Glutamatergic neuron (in vitro differentiated cells): ENCODE data around the gene NUP88. TPM values are rescaled to one million over a fixed set of nuclear protein-coding genes. Genes with fewer than 3 reads are reported as not detected.
A peak's percentile ranks its signal among the peaks of the same experiment; 100 is the strongest.

Experiments used
- DNase-seq: peaks from one replicate; pipeline ENCODE4 v3.0.0; 2022
- H3K27ac Mint-ChIP-seq: one replicate; pipeline ENCODE4 v1.8.0; 2020; ENCODE audit warnings: mild to moderate bottlenecking, mixed read lengths, inconsistent platforms; ENCODE audit not compliant: unreplicated experiment
- H3K27me3 Mint-ChIP-seq: one replicate; pipeline ENCODE4 v1.8.0; 2020; ENCODE audit warnings: mild to moderate bottlenecking, moderate library complexity, mixed read lengths, inconsistent platforms; ENCODE audit not compliant: unreplicated experiment
- H3K36me3 Mint-ChIP-seq: one replicate; pipeline ENCODE4 v1.8.0; 2020; ENCODE audit warnings: mild to moderate bottlenecking, mixed read lengths, inconsistent platforms; ENCODE audit not compliant: unreplicated experiment
- H3K4me1 Mint-ChIP-seq: one replicate; pipeline ENCODE4 v1.8.0; 2020; ENCODE audit warnings: mild to moderate bottlenecking, low read depth, mixed read lengths, inconsistent platforms; ENCODE audit not compliant: unreplicated experiment
- H3K4me3 Mint-ChIP-seq: one replicate; pipeline ENCODE4 v1.8.0; 2020; ENCODE audit warnings: mild to moderate bottlenecking, mixed read lengths, inconsistent platforms; ENCODE audit not compliant: unreplicated experiment
- H3K9me3 Mint-ChIP-seq: one replicate; pipeline ENCODE4 v1.8.0; 2020; ENCODE audit warnings: mild to moderate bottlenecking, moderate library complexity, mixed read lengths, inconsistent platforms; ENCODE audit not compliant: unreplicated experiment
- CTCF ChIP-seq: fragments of 200-600 bp; sonication (generic); IDR thresholded peaks from one replicate; pipeline ENCODE4 v1.5.0; 2021; ENCODE audit not compliant: partially characterized antibody, unreplicated experiment
- total RNA-seq: library from RNA; stranded (reverse); fragmentation: NEBNext Ultra II Directional; extraction: Animal tissue kit (Norgen Biotek cat#: 25700); gene quantifications from one replicate; pipeline ENCODE4 v1.2.1, GENCODE V29; 2021; ENCODE audit not compliant: unreplicated experiment

NUP88 gene
- total RNA-seq, 1 donor from 2014 or later, result 74.5 TPM

GRCh38 chr17:5419959-5420653 lies 644 bp upstream of the NUP88 start, which contains the start of gene RPAIN:
Gene RPAIN, plus strand, starts transcription at chr17:5420182. Its CDS starts 29 bp downstream, at chr17:5420211.
- Mint-ChIP-seq H3K27me3 (peaks cover 13% of the 10 kb centered on the region), H3K9me3 (peaks cover 9% of the 10 kb centered on the region), H3K27ac (peak within 1 kb of the TSS; percentile 96), H3K36me3 (no peaks in the 10 kb centered on the region), H3K4me1 (peaks cover 13% of the 10 kb centered on the region), H3K4me3 (peak within 1 kb of the TSS; percentile 100)
- TF ChIP-seq CTCF, result no peak
- DNase-seq, result peak; percentile 95

GRCh38 chr17:5418858-5419355 lies 555 bp downstream of the NUP88 start:
- Mint-ChIP-seq H3K4me3 (peak overlapping the region; percentile 100), H3K27me3 (peaks cover 13% of the 10 kb centered on the region), H3K4me1 (peaks cover 13% of the 10 kb centered on the region), H3K9me3 (peaks cover 9% of the 10 kb centered on the region), H3K27ac (peak overlapping the region; percentile 96), H3K36me3 (no peaks in the 10 kb centered on the region)
- no peak for TF ChIP-seq CTCF
- peak; percentile 46 for DNase-seq

- Mint-ChIP-seq H3K4me3 (no peak overlapping the region), H3K27me3 (peaks cover 15% of the 10 kb centered on the region), H3K27ac (no peak overlapping the region), H3K4me1 (peaks cover 12% of the 10 kb centered on the region), H3K36me3 (no peaks in the 10 kb centered on the region), H3K9me3 (peaks cover 9% of the 10 kb centered on the region)
- TF ChIP-seq CTCF, result no peak
- no peak for DNase-seq
These were observed 2.6 kb downstream of the NUP88 start for GRCh38 chr17:5416901-5417300.

GRCh38 chr17:5413682-5414081 lies 5.8 kb downstream of the NUP88 start:
- no peak for TF ChIP-seq CTCF
- H3K4me1 Mint-ChIP-seq, result peaks cover 2% of the 10 kb centered on the region
- no peak overlapping the region for H3K4me3 Mint-ChIP-seq
- H3K27me3 Mint-ChIP-seq, result peaks cover 3% of the 10 kb centered on the region
- H3K36me3 Mint-ChIP-seq, result no peaks in the 10 kb centered on the region
- no peak for DNase-seq
- H3K27ac Mint-ChIP-seq, result no peak overlapping the region
- peaks cover 1% of the 10 kb centered on the region for H3K9me3 Mint-ChIP-seq

- TF ChIP-seq CTCF, result no peak
- no peaks in the 10 kb centered on the region for H3K4me1 Mint-ChIP-seq
- H3K27me3 Mint-ChIP-seq, result peaks cover 3% of the 10 kb centered on the region
- H3K36me3 Mint-ChIP-seq, result no peaks in the 10 kb centered on the region
- no peak overlapping the region for H3K4me3 Mint-ChIP-seq
- DNase-seq, result no peak
- H3K27ac Mint-ChIP-seq, result peak overlapping the region; percentile 5
- no peaks in the 10 kb centered on the region for H3K9me3 Mint-ChIP-seq
These were observed 8.7 kb downstream of the NUP88 start for GRCh38 chr17:5410594-5411272.
